Subcutaneous abdominal adipose tissue (tissue), 5 donors: ENCODE data around the gene SIAH3.

Experiments
- H3K27ac ChIP-seq: one replicate; pipeline ENCODE4 v1.7.0; 2013; ENCODE audit warnings: low read depth, mild to moderate bottlenecking, inconsistent platforms, low read length, moderate library complexity
- H3K27me3 ChIP-seq, 5 donors: one replicate each; pipeline ENCODE4 v1.7.0; 2013; ENCODE audit warnings: low read length in 5 of 5, inconsistent platforms in 1 of 5; ENCODE audit not compliant: control insufficient read depth in 5 of 5, insufficient read depth in 4 of 5
- H3K36me3 ChIP-seq, 5 donors: one replicate each; pipeline ENCODE4 v1.7.0; 2013; ENCODE audit warnings: low read length in 5 of 5; ENCODE audit not compliant: control insufficient read depth in 5 of 5, insufficient read depth in 5 of 5
- H3K4me1 ChIP-seq, 5 donors: one replicate each; pipeline ENCODE4 v1.7.0; 2013; ENCODE audit warnings: low read length in 5 of 5, mild to moderate bottlenecking in 3 of 5, moderate library complexity in 1 of 5; ENCODE audit not compliant: control insufficient read depth in 5 of 5, insufficient read depth in 5 of 5
- H3K4me3 ChIP-seq, 5 donors: one replicate each; pipeline ENCODE4 v1.7.0; 2013; ENCODE audit warnings: low read length in 5 of 5, low read depth in 1 of 5
- H3K9ac ChIP-seq, 5 donors: one replicate each; pipeline ENCODE4 v1.7.0; 2013; ENCODE audit warnings: low read length in 5 of 5, mild to moderate bottlenecking in 4 of 5, moderate library complexity in 3 of 5
- H3K9me3 ChIP-seq, 5 donors: one replicate each; pipeline ENCODE4 v1.7.0; 2013; ENCODE audit warnings: low read length in 5 of 5; ENCODE audit not compliant: control insufficient read depth in 5 of 5
- donor health status: healthy.
- donor health status: healthy.
- donor health status: healthy.
- donor health status: healthy.
- donor health status: healthy.

Gene SIAH3

DNA sequence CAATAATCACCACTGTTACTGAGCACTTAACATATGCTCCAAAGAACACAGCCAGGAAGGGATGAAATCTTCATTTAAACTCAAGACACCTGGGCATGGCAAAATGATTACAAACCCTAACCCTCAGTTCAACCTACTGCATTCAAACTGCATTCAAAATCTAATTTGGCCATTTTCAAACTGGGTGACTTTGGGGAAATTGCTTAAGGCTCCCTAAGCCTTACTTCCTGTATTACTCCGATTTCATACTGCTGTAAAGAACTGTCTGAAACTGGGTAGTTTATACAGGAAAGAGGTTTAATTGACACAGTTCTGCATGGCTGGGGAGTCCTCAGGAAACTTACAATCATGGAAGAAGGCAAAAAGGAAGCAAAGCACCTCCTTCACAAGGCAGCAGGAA is 99.0 kb downstream of the SIAH3 start:
- peaks cover 2 to 10% (median 6%) of the 10 kb centered on the region in 5 donors for H3K9me3 ChIP-seq
- H3K27ac ChIP-seq: no peak overlapping the region
- peaks cover 0 to 5% (median 0%) of the 10 kb centered on the region in 5 donors for H3K27me3 ChIP-seq
- H3K4me3 ChIP-seq: no peak overlapping the region
- H3K4me1 ChIP-seq: peaks cover 0 to 7% (median 0%) of the 10 kb centered on the region in 5 donors
- H3K36me3 ChIP-seq: no peaks in the 10 kb centered on the region
- H3K9ac ChIP-seq: no peak overlapping the region

DNA sequence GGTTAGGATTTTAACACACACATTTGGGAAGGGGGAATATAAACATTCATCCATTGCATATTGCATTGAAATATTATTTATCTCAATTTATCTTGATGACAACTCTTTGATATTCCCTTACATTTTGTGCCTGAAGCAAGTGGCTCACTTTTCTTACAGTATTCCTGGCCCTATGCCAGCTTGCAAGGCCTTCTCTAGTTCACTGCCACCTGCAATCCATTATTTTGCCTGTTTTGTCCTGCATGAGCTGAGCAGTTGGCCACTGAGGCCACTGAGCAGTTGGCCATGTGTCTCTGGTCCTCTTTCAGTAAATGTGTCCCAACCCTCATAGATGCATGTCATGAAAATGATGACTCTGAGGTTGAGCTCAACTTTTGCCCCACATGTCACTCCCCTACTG is 99.7 kb downstream of the SIAH3 start:
- Histone ChIP-seq H3K27ac (no peak overlapping the region), H3K4me3 (no peak overlapping the region), H3K9ac (no peak overlapping the region), H3K27me3 (peaks cover 0 to 5% (median 0%) of the 10 kb centered on the region in 5 donors), H3K36me3 (no peaks in the 10 kb centered on the region), H3K9me3 (peaks cover 0 to 5% (median 3%) of the 10 kb centered on the region in 5 donors), H3K4me1 (peaks cover 0 to 7% (median 0%) of the 10 kb centered on the region in 5 donors)

DNA sequence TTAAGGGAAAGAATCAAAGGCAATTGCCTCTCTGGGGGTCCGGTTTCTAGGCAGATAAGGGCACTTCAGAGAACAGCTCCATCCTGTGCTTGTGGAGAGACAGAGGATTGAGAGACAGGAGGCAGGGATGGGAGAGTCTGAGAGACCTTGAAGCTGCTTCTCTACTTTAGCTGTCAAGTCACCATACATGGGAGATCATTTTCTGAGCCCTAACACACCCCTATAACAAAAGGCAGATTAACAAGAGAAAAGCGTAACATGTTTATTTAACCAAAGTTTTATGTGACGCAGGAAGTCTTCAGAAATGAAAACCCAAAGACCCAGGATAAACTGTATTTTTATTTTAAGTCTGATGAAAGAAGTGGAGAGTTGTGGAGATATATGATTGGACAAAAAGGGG is 101.0 kb downstream of the SIAH3 start:
- Histone ChIP-seq H3K4me1 (peaks cover 0 to 7% (median 0%) of the 10 kb centered on the region in 5 donors), H3K9me3 (no peaks in the 10 kb centered on the region), H3K27ac (no peak overlapping the region), H3K36me3 (no peaks in the 10 kb centered on the region), H3K27me3 (peaks cover 0 to 5% (median 0%) of the 10 kb centered on the region in 5 donors), H3K9ac (no peak overlapping the region), H3K4me3 (no peak overlapping the region)

DNA sequence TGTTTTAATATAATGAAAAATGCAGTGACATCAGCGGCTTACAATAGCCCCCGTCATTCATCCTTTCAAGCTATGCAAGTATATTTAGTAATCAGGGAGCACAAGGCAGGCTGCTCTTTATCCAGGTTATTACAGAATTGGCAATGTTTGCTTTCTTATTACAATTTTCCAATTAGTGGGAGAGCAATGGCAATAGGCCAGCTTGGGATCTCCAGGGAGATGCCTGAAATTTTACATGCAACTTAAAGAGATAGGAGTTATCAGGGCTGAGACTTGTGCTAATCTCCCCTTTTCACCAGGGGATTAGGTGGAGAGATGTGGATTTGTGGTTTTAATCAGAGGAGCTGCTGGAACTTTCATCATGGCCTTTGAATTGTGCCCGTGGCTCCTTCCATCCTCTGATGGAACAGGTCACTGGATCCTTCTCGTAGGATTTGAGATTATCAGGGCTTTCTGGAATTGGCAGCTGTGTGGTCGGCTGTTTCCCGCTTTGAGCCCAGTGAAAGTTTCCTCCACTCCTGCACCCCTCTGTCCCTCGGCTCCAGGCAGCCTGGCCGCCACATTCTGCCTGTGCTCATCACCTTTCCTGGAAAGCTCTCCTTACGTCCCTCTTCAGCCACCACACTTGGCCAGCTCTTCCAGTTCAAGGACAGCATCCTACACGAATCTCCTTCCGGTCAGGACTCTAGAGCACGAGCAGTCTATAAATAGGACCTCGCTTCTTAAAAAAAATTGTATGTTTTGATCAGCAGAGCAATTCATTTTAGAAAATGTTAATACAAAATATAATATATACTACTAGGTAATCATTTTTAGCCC is 102.4 kb downstream of the SIAH3 start:
- Histone ChIP-seq H3K9ac (no peak overlapping the region), H3K36me3 (no peaks in the 10 kb centered on the region), H3K27me3 (peaks cover 0 to 5% (median 0%) of the 10 kb centered on the region in 5 donors), H3K9me3 (no peaks in the 10 kb centered on the region), H3K4me3 (no peak overlapping the region), H3K27ac (no peak overlapping the region), H3K4me1 (peaks cover 0 to 7% (median 0%) of the 10 kb centered on the region in 5 donors)

DNA sequence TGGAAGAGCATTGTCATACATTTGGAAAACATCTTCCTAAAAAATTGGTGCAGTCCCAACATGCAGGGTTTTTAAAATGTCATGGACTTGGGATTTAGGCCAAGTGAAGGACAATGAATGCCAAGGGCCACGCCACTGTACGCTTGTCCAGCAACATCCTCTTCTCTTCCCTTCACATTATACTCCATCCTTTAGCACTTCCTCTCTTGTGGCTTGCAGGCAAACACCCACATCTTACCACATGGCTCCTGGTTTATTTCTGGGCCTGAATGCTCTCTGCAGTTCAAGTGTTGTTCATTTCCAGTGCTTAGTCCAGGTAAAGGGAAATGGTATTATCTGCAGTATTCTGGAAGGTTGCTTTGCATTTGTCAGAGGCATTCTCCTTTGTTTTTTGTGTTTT is 104.5 kb downstream of the SIAH3 start:
- H3K4me3 ChIP-seq: no peak overlapping the region
- no peak overlapping the region for H3K27ac ChIP-seq
- peaks cover 0 to 7% (median 0%) of the 10 kb centered on the region in 5 donors for H3K4me1 ChIP-seq
- H3K9me3 ChIP-seq: no peaks in the 10 kb centered on the region
- H3K27me3 ChIP-seq: peaks cover 0 to 5% (median 4%) of the 10 kb centered on the region in 5 donors
- H3K9ac ChIP-seq: no peak overlapping the region
- H3K36me3 ChIP-seq: no peaks in the 10 kb centered on the region

DNA sequence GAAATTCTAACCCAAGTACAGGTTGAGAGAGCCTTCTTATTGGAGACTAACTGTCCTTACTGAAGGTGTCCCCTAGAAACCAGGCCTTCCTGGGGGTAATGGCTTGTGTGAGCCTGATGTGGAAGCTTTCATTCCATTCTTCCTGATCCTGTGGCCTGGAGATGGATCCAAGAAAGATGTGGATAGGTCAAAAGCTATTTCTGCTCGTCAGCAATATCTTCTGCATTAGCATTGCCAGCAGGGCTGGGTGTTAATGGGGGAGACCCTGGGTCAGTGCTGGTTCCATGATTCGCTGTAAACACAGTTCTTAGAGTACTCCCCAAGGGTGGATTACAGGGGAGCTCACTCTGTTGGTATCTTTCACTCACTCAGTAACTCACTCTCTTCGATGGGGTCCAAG is 106.6 kb downstream of the SIAH3 start:
- H3K9me3 ChIP-seq: no peaks in the 10 kb centered on the region
- H3K4me1 ChIP-seq: peaks cover 0 to 7% (median 0%) of the 10 kb centered on the region in 5 donors
- H3K27ac ChIP-seq: no peak overlapping the region
- H3K27me3 ChIP-seq: peaks cover 0 to 5% (median 4%) of the 10 kb centered on the region in 5 donors
- no peaks in the 10 kb centered on the region for H3K36me3 ChIP-seq
- H3K9ac ChIP-seq: no peak overlapping the region
- no peak overlapping the region for H3K4me3 ChIP-seq

DNA sequence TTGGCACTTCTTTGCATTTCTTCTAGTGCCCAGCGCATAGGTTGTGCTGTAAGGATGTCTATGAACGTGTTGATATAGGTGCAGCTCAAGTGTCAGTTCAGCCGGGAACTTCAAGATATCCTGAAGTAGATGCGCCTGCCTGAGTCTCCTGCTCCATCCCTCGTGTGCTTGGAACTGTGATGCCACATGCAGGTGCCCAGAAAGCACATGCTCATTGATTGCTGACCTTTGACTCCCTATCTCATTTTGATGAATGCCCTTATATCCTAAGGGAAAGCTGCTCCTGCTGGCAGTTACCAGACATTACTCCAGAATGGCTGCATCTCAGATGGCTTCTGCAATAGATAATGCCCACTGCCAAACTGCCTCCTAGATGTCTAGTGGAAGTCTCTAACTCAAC is 108.6 kb downstream of the SIAH3 start:
- no peaks in the 10 kb centered on the region for H3K9me3 ChIP-seq
- no peaks in the 10 kb centered on the region for H3K4me1 ChIP-seq
- H3K36me3 ChIP-seq: no peaks in the 10 kb centered on the region
- no peak overlapping the region for H3K9ac ChIP-seq
- H3K27ac ChIP-seq: no peak overlapping the region
- peaks cover 0 to 5% (median 0%) of the 10 kb centered on the region in 5 donors for H3K27me3 ChIP-seq
- H3K4me3 ChIP-seq: no peak overlapping the region

DNA sequence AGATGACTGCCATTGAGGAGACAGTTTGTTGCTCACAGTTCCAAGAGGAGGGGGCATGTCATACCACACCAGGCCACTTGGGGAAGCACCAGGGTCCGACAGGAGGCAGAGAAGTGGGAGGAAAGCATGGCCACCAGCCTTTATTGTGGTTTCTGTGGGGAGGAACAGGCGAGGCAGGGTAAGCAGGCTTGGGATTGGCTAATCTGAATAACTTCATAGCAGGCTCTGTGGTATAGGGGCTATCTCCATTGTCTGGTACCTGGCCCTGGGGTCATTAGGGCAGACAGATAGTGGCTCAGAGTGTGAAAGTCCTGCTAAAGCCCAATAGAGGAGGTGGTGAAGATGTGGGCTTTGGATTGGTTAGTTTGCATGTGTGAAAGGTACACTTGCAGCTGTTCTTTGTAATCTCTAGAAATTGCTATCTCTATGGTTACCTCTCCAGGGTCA is 114.0 kb downstream of the SIAH3 start:
- Histone ChIP-seq H3K27me3 (peaks cover 0 to 2% (median 0%) of the 10 kb centered on the region in 5 donors), H3K4me1 (no peaks in the 10 kb centered on the region)

DNA sequence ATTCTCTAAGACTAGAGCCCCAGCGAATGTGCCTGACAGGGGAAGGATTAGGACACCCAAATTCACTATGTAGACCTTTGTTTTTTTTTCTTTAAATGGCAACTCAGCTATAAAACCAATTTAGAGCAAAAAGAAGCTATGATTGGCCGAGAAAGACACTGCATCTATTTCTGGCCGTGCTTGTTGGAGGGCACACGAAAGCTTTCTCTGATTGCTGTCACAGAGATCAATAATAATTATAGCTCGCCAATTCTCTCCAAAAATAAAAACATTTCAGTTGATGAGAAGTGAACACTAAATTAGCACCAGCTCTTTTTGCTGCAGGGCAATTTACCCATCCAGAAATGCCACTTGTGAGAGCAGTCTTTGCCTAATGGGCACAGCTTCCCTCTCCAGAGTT is 118.2 kb downstream of the SIAH3 start:
- H3K27me3 ChIP-seq: peaks cover 0 to 2% (median 0%) of the 10 kb centered on the region in 5 donors
- no peaks in the 10 kb centered on the region for H3K4me1 ChIP-seq
- no peak overlapping the region for H3K4me3 ChIP-seq
- H3K9ac ChIP-seq: no peak overlapping the region
- H3K27ac ChIP-seq: no peak overlapping the region
- H3K9me3 ChIP-seq: peaks cover 0 to 4% (median 0%) of the 10 kb centered on the region in 5 donors
- H3K36me3 ChIP-seq: no peaks in the 10 kb centered on the region

More for the DNA sequence above, 114.0 kb downstream of the SIAH3 start:
- H3K4me3 ChIP-seq: no peak overlapping the region
- H3K36me3 ChIP-seq: no peaks in the 10 kb centered on the region
- H3K9ac ChIP-seq: no peak overlapping the region
- peaks cover 0 to 4% (median 0%) of the 10 kb centered on the region in 5 donors for H3K9me3 ChIP-seq
- H3K27ac ChIP-seq: no peak overlapping the region

DNA sequence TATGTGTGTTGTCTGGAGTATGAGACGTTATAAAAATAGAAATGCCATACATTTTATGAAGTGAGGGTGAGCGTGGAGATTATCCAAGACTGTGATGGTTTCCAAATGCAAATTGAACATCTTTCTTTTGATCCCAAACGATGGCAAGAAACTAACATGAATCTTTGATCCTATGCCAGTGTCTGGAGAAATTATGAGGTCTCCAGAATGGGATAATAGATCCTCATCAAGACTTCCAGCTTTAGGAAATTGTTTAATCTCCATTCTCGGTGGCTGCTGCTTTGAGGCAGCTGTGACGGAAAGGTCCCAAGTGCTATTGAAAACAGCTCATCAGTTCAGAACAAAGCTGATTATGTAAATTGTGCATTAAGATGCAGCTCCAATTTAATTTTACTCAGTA is 118.6 kb downstream of the SIAH3 start:
- H3K4me1 ChIP-seq: no peaks in the 10 kb centered on the region
- peaks cover 0 to 2% (median 0%) of the 10 kb centered on the region in 5 donors for H3K27me3 ChIP-seq
- H3K9ac ChIP-seq: no peak overlapping the region
- H3K36me3 ChIP-seq: no peaks in the 10 kb centered on the region
- H3K9me3 ChIP-seq: peaks cover 0 to 4% (median 0%) of the 10 kb centered on the region in 5 donors
- no peak overlapping the region for H3K4me3 ChIP-seq
- no peak overlapping the region for H3K27ac ChIP-seq
